HG03571 (cell line): ENCODE results near the gene MORN1.

ENCODE experiments used
- ATAC-seq: cut with Tn5 transposase; IDR thresholded peaks from one replicate; pipeline ENCODE4 v1.9.1; 2021; ENCODE audit not compliant: unreplicated experiment

The MORN1 gene

DNA sequence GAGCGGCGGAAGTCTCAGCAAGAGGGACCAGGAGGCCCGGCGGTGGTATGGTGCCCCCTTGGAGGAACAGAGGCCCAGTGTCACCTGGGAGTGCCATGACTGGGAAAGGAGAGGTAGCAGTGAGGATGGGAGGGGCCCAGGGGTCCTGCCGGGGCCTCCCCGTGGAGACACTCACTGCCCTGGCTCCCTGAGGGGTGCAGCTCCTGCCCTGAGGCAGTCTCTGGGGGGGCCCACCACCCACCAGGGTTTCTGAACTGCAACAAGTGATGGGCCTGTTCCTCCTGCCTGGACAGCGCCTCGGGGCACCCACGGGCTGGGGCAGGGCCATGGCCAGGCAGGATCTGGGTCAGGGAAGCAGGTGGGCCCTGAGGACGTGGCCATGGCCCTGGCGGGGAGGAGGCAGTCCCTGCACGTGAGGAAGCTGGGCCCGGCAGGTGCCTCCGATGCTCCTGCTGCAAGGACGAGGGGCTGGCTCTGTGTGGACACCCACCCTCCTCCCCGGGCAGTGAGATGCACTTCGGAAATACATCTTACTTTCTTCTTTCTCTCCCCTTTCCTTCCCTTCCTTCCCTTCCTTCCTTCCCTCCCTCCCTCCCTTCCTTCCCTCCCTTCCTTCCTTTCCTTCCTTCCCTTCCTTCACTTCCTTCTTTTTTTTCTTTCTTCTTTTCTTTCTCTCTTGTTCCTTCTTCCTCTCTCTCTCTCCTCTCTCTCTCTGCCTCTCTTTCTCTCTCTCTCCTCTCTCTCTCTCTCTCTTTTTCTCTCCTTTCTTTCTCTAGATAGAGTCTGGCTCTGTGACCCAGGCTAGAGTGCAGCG, 66.6 kb downstream of the MORN1 start:
- ATAC-seq: no peak

DNA sequence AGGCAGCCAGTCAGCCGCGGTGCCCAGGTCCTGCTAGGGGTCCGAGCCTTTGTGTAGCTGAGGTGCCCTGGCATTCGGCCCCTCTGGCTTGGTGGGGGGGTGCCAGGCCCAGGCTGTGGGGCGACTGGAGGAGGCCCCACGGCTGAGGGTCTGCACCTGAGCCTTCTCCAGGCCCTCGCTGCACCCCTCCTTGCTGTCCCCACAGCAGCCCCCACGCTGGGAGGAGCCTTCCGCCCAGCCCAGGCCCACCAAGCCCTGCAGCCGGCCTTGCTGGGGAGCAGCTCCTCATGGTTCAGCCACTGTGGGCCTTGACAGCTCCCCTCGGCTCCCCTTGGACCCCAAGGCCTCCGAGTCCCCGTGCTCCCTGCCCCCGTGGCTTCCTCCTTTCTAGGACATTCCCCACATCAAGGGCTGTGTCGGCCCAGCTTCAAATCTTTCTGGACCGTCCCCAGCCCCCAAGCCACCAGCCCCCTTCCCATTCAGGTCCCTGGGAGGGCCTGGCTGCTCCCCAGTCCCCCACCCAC, 67.8 kb downstream of the MORN1 start:
- no peak for ATAC-seq

DNA sequence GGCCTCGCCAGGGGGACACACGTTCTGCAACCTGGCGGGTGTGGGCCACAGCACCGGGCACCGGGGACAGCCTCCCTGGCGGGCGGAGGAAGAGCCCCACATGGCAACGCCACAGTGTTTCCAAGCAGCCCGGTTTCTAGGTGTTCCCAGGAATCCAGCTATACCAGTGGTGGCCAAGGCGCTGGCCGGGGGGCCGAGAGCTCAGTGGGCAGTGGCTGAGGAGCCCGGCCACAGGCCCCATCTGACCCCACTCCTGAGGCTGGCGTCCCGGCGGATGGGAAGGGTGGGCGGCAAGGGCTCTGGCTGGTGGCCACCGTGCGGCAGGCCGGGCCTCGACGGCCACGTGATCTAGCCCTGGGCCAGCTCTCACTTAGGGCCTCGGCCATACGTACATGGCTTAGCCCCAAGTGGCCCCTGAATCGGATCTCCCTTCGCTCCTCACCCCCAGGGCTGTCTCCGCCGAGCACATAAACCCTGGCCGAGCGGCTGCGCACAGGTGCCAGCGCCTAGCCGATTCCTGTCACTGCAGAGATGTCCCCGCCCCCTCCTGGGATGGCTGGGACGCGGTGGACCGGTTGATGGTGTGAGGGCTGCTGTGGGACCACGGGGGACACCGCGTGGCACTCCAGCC, 68.7 kb downstream of the MORN1 start:
- no peak for ATAC-seq

DNA sequence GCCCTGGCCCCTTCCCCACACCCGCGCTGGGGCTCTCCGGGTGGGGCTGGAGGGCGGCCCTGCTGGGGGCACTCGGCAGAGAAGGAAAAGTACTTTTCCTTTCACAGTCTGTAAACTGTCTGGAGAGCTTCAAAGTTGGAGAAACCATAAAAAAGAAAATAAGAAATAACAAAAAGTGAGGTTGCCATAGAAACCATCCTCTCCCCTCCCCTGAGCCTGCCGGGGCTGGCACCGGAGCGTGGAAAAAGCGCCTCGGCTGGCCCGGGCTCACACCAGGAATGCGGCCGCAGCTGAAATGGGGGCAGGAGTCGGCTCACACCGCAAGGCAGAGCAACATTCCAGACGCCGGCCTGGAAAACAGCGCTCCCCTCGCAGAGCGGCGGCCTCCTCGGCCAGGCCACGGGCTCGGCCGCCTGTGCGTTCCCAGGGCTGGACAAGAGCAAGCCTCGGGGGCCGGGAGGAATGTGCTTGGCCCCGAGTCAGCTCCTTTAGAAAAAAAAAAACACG, 69.2 kb downstream of the MORN1 start:
- no peak for ATAC-seq

DNA sequence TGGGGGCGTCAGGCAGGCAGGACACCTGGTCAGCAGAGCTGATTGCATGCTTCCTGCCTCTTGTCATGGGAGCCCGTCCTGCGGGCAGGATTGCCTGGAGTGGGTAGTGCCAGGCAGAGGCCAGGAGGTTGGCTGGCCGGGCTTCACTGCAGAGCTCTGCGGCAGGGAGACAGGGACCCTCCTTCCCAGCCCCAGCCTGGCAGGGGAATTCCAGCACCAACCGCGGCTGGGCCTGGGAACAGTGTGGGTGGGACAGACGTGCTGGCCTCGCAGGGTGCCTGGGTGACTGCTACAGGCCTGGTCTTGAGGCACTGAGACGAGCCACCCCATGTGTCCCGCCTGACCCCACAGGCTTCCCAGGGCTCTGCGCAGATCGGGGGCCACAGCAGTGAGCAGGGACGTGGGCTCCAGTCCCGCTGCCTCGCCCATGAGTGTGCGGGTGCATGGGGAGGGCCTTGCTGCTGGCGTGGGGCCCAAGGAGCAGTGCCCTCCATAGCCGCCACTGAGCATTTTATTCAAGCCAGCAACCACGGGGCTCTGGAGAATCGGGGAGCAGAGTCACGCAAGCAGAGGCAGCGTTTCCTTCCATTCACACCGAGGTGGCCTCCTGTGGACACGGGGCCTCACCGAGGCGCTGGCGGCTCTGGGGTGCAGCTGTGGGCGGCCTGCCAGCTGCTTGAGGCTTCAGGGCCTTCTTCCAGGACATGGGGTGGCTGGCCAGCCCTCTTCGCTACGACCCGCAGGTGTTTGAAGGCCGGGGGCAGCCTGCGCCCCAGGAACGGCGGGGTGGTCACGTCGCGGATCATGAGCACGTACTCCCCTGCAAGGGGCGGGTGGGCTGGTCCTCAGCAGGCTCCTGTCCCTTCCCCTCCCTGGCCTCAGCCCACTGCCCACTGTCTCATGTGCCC, 70.3 kb downstream of the MORN1 start:
- no peak for ATAC-seq

DNA sequence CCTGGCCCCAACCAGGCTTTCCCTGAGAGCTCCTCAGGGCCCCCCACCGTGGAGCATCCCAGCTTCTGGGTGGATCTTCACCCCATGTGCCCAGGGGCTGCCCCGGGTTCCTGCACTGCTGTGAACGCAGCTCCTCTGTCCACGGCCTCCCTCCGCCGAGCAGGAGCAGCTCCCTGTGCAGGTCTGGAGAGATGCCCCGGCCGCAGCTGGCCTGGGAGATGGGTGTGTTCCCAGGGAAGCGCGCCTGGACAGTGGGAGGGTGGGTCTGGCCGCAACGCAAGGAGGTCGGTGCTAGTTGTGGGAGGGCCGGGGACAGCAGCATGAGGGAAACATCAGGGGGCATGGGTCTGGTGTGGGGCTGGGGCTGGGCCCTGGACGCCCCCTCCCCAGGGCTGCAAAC, 71.3 kb downstream of the MORN1 start:
- no peak for ATAC-seq

DNA sequence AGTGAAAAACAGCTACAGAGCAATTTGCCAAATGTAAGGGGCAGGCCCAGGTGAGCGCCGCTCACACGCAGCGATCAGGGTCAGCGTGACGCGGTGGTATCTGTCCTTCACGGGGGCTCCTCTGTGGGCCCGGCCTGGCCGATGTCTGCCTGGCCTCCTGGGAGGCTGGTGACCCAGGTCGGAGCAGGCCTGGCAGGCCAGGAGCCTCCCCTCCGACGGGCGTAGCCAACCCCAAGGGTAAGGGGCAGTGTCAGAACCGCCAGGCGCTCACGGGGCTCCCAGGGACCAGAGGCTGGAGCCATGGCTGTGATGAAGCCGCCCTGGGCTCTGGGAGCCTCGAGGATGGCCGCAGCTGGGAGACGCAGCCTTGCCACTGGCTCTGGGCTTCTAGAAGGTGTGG, 72.1 kb downstream of the MORN1 start:
- no peak for ATAC-seq

DNA sequence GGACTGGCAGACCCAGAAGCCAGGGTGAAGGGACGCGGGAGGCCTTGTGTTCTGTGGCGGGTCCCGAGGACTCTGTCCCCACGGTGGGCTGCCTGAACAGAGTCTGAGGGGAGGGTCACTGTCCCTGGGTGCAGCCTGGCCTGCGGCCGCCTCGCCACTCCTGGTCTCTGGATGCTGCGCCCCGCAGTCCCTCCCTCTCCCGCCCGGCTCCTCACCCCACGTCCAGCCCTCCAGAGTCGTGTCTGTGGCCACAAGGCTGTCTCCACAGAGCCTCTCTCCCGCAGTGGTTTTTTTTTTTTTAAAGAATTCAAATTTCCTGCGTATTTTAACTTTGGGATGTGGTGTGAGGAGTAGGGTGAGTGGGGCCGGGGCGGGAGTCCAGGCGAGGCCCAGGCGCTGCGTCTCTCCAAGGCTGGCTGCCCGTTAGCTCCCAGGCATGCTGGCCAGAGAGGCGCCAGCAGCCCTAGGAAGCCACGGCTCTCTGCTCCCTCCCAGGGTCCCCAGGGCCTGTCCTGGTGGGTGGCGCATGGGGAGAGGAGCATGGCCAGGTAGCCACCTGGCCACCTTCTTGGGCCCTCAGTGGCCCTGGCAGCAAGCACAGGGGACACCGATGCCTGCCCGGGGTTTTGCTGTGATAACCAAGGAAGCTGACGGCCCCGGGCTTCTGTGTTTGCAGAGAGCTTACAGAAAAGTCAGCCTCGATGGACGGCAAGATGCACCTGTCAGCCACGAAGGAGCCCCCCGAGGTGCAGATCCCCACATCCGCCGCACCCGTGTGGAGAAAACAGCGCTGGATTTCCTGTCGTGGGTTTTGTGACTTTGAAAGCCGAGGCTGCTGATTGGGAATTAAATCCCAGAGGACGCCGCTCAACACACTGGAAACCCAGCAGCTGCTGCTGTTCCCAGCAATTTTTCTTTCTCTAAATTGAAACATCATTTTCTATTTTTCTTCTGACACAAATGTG, 72.8 kb downstream of the MORN1 start:
- no peak for ATAC-seq

DNA sequence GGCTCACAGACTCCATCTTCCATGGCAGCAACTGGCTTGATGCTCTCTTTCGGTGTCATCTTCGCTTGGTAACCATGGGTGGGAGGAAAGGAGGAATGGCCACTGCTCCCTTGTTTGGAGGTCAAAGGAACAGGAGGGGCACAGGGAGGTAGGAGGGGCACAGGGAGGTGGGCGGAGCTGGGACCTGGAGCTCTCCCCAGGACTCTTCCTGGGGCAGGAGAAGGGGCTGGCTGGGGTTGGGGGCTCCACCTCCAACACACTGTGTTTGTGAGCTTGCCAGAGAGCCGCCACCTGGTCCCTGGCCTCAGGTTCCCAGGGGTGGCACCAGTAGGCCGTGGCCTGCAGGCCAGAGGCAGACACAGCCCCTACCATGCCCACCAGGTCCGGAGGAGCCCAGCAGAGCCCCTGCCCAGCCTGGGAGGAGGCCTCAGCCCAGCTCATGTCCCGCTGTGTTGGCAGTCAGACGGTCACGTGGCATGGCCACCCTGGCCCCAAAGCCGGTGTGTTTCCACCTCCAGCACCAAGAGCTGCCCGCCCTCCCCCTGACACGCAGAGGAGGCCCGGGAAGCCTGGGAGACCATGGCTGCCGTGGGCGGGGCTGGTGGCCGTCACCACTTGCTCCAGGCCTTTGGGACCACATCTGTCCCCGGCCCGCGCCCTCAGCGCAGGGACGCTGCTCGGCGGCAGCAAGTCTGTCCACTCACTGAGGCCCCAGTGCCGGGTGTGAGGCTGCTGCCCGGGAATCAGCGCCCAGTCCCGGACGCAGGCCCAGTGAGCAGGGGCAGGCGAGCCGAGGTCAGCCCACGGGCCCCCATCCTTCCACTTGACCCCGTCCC, 73.9 kb downstream of the MORN1 start:
- ATAC-seq: no peak

DNA sequence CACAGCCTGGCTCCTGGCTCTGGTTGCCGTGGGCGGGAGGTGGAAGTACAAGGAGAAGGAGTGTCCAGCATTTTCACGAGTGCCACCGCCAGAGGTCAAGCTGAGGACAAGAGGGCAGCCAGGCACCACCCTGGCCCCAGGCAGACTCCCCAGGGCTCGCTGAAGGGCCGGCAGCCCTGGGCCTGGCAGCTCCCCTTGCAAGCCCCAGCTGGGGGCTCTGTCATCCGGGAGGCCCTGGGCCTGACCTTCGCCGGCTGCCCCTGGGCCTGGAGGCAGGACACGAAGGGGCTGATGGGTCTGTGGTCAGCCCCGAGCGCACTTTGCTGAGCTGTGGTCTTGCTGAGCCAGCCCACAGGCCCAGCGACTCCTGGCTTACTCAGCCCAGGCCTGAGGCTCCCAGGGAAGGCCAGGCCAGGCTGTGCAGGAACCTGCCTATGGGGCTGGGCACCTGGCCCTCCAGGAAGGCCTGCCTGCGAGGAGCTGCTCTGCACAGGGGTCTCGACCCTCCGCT, 74.8 kb downstream of the MORN1 start:
- ATAC-seq: no peak

DNA sequence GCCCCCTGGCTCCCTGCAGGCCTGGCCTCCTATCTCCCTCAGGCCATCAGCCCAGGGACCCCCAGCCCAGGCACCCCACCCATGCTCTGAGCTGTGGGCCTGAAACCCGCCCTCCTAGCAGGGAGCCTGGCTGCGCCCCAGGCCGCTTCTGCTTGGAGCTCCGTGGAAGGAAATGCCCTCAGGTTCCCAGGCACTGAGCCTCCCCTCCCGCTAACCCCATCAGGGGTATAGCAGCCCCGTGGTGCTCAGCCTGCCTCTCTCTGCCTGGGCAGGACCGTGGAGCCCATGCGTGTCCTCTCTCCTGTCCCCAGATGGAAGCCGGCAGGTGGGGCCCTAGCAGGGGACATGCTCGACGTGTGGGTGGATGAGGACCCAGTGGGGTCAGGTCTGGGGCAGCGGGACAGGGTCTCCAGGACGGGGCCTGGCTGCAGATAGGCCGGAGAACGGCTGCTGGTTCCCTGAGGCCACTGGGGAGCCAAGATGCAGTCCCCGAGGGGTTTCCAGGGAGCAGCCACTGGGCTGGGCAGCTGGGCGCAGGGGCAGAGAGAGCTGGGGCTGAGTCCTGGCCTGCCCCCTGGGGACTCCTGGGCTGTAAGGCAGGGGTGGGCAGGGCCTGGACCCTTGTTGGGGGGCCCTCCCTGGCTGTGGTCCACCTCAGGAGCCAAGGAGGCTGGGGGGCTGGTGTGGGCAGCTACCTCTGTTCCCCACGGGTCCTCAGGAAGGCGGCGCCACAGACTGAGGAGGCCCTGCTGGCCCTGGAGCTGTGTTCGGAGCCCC, 75.5 kb downstream of the MORN1 start:
- ATAC-seq: no peak

DNA sequence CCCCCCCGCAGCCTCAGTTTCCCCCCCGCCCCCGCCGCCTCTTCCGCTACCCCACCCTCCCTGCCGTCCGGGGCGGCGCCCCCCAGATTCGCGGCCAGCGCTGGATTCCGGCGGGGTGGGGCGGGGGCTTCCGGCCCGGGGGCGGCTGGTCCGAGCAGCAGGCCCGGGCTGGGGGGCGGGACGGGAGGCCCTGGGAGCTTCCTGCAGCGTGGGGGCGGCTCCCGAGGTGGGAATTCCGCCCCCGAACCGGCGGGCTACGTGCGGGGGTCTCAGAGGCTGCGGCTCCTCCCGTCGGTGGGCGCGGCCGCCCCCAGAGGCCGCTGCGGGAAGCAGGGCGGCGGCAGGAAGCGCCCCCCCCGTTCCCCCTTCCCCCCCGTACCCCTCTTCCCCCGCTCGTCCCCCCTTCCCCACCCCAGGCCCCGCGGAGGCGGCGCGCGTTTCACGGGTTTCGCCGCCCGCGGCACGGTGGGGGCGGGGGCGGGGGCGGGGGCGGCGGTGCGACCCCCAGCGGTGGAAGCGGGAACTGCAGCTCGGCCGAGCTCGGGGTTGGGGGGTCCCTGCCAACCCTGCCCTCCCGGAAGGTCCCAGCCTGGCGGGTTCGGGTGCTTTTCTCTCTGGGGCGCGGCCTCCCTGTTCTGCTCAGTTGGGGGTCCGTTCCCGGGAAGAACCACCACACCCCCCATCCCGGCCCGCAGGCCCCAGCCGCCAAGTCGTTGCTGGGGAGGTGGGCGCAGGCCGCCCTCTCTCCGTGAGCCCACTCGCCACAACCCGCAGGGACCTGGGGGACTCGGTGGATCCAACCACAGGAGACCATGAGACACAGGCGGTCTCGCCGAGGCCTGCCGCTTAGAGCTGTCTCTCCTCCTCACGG, 76.3 kb downstream of the MORN1 start:
- no peak for ATAC-seq

DNA sequence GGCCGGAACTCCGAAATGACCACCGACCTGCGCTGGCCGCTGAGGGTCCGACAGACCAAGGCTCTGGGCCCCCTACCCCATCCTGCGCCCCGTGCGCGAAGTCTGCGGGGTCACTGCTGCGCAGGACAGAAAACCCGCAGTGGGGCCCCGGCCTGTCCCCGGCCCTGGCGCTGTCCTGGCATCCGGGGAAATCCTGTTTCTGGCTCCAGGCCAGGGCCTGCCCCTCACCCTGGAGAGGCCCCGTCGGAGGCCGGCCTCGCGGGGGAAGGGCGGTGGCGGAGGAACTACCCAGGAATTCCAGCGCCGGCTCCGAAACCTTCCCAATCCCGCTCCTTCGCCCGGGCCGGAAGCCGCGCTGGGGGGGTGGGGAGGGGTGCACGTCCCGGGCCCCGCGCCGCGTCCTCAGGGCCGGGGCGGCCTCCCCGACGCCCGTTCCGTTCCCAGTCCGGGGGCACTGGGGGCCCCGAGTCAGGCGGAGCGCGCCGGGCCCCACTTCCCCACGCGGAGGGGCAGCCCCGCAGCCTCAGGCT, 77.0 kb downstream of the MORN1 start:
- no peak for ATAC-seq

DNA sequence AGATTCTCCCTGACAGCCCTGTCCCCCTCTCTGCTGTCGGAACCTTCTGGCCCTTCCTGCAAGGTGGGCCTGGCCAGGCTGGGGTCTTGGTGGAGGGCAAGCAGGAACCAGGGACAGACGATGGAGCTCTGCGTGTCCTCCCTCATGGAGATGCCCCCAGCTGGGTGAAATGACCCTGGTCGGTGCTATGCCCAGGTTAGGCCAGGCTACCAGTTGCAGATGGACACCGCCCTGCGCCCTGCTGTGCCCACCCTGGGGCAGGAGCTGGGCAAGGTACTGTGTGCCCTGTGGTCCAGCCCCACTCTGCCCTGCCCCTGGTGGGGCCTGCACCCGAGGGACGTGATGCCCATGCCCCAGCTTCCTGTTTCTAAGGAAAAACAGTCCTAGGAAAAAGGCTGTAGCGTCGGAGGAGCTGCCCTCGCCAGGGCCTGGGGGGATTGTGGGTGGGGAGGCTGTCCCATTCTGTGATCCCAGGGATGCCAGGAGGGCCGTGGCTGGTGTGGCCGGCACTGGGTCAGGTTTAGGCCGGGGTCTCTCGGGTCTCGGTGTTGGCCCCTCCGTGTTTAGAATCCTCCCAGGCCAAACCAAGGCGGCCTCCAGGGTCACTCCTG, 77.6 kb downstream of the MORN1 start:
- no peak for ATAC-seq

DNA sequence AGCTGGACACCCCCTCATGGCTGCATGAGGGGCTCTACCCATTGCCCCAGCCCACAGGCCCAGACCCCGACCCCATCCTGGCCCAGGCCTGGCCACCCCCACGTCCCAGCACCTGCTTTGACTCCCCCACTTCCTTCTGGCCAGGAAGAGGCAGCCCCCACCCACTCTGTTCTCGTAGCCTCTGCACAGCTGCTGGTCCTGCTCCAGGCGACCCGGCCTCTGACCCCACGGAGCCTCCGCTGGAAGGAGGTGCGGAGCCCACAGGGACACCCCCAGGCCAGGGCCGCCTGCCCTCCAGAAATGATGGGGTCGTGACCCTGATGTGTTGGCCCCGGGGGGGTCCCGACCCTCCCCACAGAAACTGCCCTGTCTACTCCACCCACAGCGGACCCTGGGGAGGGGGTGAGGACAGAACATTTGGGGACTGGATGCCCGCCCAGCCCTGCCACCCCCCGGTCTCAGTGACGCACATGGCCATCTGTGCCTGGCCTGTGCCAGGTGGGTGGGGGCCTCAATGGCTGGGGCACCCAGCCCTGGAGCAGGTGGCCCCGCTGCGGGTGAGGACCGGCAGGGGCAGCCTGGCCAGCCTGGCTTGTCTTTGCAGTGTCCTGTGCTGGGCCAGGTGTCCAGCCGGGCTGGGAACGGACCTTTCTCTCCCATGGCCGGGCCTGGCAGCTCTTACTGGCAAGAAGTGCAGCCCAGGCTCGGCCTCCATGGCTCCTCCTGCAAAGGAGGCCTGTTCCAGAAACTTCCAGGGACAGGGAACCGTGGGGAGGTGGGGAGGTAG, 78.6 kb downstream of the MORN1 start:
- no peak for ATAC-seq

DNA sequence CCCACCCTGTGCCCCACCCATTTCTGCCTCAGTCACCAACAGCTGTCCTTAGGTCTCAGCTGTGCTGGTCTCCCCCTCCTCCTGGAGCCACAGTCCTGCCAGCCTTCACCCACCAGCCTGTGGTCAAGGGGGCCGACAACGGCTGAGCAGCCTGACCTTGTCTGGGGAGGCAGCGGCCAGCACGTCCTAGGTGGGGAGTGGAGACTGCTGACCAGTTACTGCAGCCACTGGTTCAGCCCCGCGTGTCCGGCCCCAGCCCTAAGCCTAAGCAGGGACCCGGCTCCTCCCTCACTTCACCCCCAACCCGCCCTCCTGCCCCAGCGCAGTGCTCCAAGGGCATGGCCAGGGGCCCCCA, 79.2 kb downstream of the MORN1 start:
- no peak for ATAC-seq
